GM19452 (cell line): ENCODE measurements around the gene CPD.

Experiments used
- ATAC-seq: cut with Tn5 transposase; IDR thresholded peaks from one replicate; pipeline ENCODE4 v1.9.1; 2021; ENCODE audit not compliant: unreplicated experiment

Gene CPD

GRCh38 chr17:30493780-30494179, 115.1 kb downstream of the CPD start:
- no peak for ATAC-seq

GRCh38 chr17:30495586-30495985, 116.9 kb downstream of the CPD start:
- no peak for ATAC-seq

- ATAC-seq = no peak
Observed at GRCh38 chr17:30503558-30503957, 124.8 kb downstream of the CPD start.

- no peak for ATAC-seq
Observed at GRCh38 chr17:30505868-30506417, 127.2 kb downstream of the CPD start.

- ATAC-seq = no peak
Observed at GRCh38 chr17:30506481-30506880, 127.8 kb downstream of the CPD start.

- no peak for ATAC-seq
Observed at GRCh38 chr17:30513346-30513745, 134.6 kb downstream of the CPD start.

- no peak for ATAC-seq
Observed at GRCh38 chr17:30514895-30515596, 136.3 kb downstream of the CPD start.

GRCh38 chr17:30517786-30518185, 139.1 kb downstream of the CPD start:
- ATAC-seq = no peak

GRCh38 chr17:30519166-30519565, 140.4 kb downstream of the CPD start:
- no peak for ATAC-seq
